Measurements from ENCODE around the gene MEP1A.
"Not testable (repeated sequence)": the region's sequence is repeated elsewhere in the genome, so short reads cannot be mapped to it uniquely, and the experiment has no call there.

Gene MEP1A

GRCh38 chr6:46834257-46834916, 41.2 kb downstream of the MEP1A start:
- DNase-seq (ENCODE audit: low read depth in 3 of 3) = not testable (repeated sequence)

GRCh38 chr6:46834991-46835390, 41.8 kb downstream of the MEP1A start:
- DNase-seq (ENCODE audit: low read depth in 3 of 3) = not testable (repeated sequence)

- DNase-seq (ENCODE audit: low read depth in 3 of 3) = no peak
Observed at GRCh38 chr6:46838033-46838432, 44.8 kb downstream of the MEP1A start.

GRCh38 chr6:46842252-46842846, 49.2 kb downstream of the MEP1A start:
- DNase-seq (ENCODE audit: low read depth in 3 of 3) = not testable (repeated sequence)

GRCh38 chr6:46845126-46845525, 51.9 kb downstream of the MEP1A start:
- no peak for DNase-seq (ENCODE audit: low read depth in 3 of 3)

- peak; percentile 11 to 28 (median 19) for DNase-seq (ENCODE audit: low read depth in 3 of 3)
Observed at GRCh38 chr6:46848684-46849360, 55.6 kb downstream of the MEP1A start.

GRCh38 chr6:46849361-46849690, 56.1 kb downstream of the MEP1A start:
- no peak for DNase-seq (ENCODE audit: low read depth in 3 of 3)

- no peak for DNase-seq (ENCODE audit: low read depth in 3 of 3)
Observed at GRCh38 chr6:46850792-46851191, 57.6 kb downstream of the MEP1A start.

- not testable (repeated sequence) for DNase-seq (ENCODE audit: low read depth in 3 of 3)
Observed at GRCh38 chr6:46851576-46851975, 58.4 kb downstream of the MEP1A start.

GRCh38 chr6:46855966-46856365, 62.8 kb downstream of the MEP1A start:
- not testable (repeated sequence) for DNase-seq (ENCODE audit: low read depth in 3 of 3)

- DNase-seq (ENCODE audit: low read depth in 3 of 3) = no peak
Observed at GRCh38 chr6:46862381-46862780, 69.2 kb downstream of the MEP1A start.

GRCh38 chr6:46863791-46864190, 70.6 kb downstream of the MEP1A start:
- DNase-seq (ENCODE audit: low read depth in 3 of 3) = no peak

- no peak for DNase-seq (ENCODE audit: low read depth in 3 of 3)
Observed at GRCh38 chr6:46865221-46865620, 72.0 kb downstream of the MEP1A start.

GRCh38 chr6:46867411-46867810, 74.2 kb downstream of the MEP1A start:
- DNase-seq (ENCODE audit: low read depth in 3 of 3) = no peak

GRCh38 chr6:46876126-46876525, 82.9 kb downstream of the MEP1A start:
- DNase-seq (ENCODE audit: low read depth in 3 of 3) = no peak

GRCh38 chr6:46879003-46879402, 85.8 kb downstream of the MEP1A start:
- DNase-seq (ENCODE audit: low read depth in 3 of 3) = no peak

- no peak for DNase-seq (ENCODE audit: low read depth in 3 of 3)
Observed at GRCh38 chr6:46882645-46883044, 89.5 kb downstream of the MEP1A start.

GRCh38 chr6:46888031-46888430, 94.8 kb downstream of the MEP1A start:
- no peak for DNase-seq (ENCODE audit: low read depth in 3 of 3)

GRCh38 chr6:46888578-46888977, 95.4 kb downstream of the MEP1A start:
- DNase-seq (ENCODE audit: low read depth in 3 of 3) = no peak
